NT2/D1 (cell line): ENCODE measurements around the gene PYM1.

ENCODE experiments used
- DNase-seq: peaks from one replicate; pipeline ENCODE4 v3.0.0-alpha.2; 2011; ENCODE audit warnings: low read depth, low spot score
- H3K27me3 ChIP-seq: 2 replicates; pipeline ENCODE4 v1.6.0; 2011; ENCODE audit warnings: mild to moderate bottlenecking; ENCODE audit not compliant: insufficient read length, insufficient read depth
- H3K36me3 ChIP-seq: 2 replicates; pipeline ENCODE4 v1.6.1; 2011; ENCODE audit warnings: mild to moderate bottlenecking, low read length, mixed read lengths; ENCODE audit not compliant: insufficient read depth, insufficient read length
- H3K4me1 ChIP-seq: 2 replicates; pipeline ENCODE4 v1.5.1; 2011; ENCODE audit not compliant: insufficient read depth, insufficient read length
- H3K4me3 ChIP-seq: 2 replicates; pipeline ENCODE4 v1.5.1; 2011; ENCODE audit warnings: low read depth; ENCODE audit not compliant: insufficient read length
- H3K9ac ChIP-seq: 2 replicates; pipeline ENCODE4 v1.6.0; 2011; ENCODE audit warnings: low read depth; ENCODE audit not compliant: insufficient read length
- H3K9me3 ChIP-seq: 2 replicates; pipeline ENCODE4 v1.5.1; 2011; ENCODE audit warnings: mild to moderate bottlenecking, low read length; ENCODE audit not compliant: insufficient read depth
- SUZ12 ChIP-seq: IDR thresholded peaks from 2 replicates; pipeline ENCODE4 v1.6.1; 2011; ENCODE audit not compliant: insufficient read length, insufficient read depth; ENCODE audit errors: extremely low read depth
- YY1 ChIP-seq: IDR thresholded peaks from 2 replicates; pipeline ENCODE4 v1.6.1; 2011; ENCODE audit not compliant: insufficient read length, insufficient read depth
- ZNF274 ChIP-seq: IDR thresholded peaks from 2 replicates; pipeline ENCODE4 v1.6.1; 2011; ENCODE audit warnings: mild to moderate bottlenecking, low read depth, low read length

The PYM1 gene

GRCh38 chr12:55955800-55956508, 28.3 kb upstream of the PYM1 start:
- Histone ChIP-seq H3K4me1 (peaks cover 3% of the 10 kb centered on the region), H3K9me3 (no peaks in the 10 kb centered on the region)
- DNase-seq: no peak

DNA sequence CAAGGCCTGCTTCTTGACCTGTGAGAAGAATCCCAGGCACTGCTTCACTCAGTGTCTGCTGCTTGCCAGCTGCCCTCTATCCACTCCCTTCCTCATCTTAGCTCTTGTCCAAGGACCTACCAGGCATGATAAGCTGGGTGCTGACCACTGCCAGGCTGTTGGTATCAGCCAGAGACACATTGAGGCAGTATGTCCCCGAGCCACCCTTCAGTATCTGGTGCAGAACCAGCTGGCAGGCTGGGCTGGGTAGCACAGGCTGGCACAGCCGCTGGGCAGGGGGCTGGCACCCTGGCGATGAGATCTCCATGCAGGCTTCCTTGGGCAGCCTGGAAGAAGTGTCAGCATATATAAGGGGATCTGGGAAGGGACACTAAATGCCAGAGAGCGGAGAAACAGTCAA, 27.6 kb upstream of the PYM1 start:
- Histone ChIP-seq H3K36me3 (peaks cover 57% of the 10 kb centered on the region), H3K4me3 (no peak overlapping the region), H3K9me3 (no peaks in the 10 kb centered on the region), H3K9ac (no peak overlapping the region), H3K4me1 (peaks cover 3% of the 10 kb centered on the region), H3K27me3 (no peaks in the 10 kb centered on the region)
- TF ChIP-seq SUZ12: no peak
- TF ChIP-seq ZNF274: no peak
- no peak for DNase-seq

More at GRCh38 chr12:55955800-55956508, 28.3 kb upstream of the PYM1 start:
- Histone ChIP-seq H3K27me3 (no peaks in the 10 kb centered on the region), H3K9ac (no peak overlapping the region), H3K36me3 (peaks cover 57% of the 10 kb centered on the region), H3K4me3 (no peak overlapping the region)
- TF ChIP-seq SUZ12 (no peak), ZNF274 (no peak), YY1 (no peak)

DNA sequence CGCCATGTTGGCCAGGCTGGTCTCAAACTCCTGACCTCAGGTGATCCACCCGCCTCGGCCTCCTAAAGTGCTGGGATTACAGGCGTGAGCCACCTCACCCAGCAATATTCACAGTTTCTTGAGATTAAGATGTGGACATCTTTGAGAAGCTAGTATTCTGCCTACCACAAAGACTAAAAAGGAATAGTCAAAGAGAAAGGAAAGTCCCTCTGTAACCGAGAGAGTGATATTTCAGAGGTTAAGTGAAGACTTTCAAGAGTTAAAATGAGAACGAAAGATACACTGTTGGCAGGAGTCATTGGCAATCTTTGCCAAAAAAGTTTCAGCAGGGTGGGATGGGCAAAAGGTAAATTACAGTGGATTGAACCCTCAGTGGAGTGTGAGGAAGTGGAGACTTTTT, 18.9 kb upstream of the PYM1 start:
- H3K9me3 ChIP-seq: no peaks in the 10 kb centered on the region
- H3K27me3 ChIP-seq: no peaks in the 10 kb centered on the region
- TF ChIP-seq SUZ12 (no peak), ZNF274 (no peak), YY1 (no peak)
- H3K9ac ChIP-seq: no peak overlapping the region
- no peak overlapping the region for H3K4me3 ChIP-seq
- H3K4me1 ChIP-seq: no peaks in the 10 kb centered on the region
- no peak for DNase-seq
- H3K36me3 ChIP-seq: peaks cover 35% of the 10 kb centered on the region

DNA sequence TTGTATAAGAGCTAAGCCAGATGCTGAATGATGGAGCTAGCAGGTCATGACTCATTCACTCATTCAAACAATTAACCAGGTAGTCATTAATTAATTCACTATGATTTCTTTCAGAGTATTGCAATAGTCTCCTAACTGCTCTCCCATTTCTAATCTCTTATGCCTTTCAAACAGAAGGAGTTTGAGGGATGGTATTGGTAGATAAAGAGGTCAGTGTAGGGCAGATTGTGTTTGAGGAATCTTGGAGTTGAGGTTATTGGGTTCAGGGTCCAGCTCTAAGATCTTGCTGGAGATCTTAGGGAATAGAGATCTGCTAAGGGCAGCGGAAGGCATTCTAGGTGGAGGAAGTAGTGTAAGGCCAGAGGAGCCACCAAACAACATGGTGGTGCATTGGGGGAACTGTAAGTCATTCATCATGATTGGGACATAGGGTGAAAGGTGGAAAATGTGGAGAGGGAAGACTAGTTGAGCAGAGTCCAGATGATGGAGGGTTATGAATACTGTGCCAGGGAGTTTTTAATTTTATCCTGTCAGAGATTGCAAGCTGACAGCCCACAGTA, 15.0 kb upstream of the PYM1 start:
- H3K9ac ChIP-seq: no peak overlapping the region
- peaks cover 56% of the 10 kb centered on the region for H3K36me3 ChIP-seq
- H3K27me3 ChIP-seq: peaks cover 7% of the 10 kb centered on the region
- peaks cover 6% of the 10 kb centered on the region for H3K4me1 ChIP-seq
- DNase-seq: no peak
- H3K4me3 ChIP-seq: no peak overlapping the region
- TF ChIP-seq YY1: no peak
- no peaks in the 10 kb centered on the region for H3K9me3 ChIP-seq

DNA sequence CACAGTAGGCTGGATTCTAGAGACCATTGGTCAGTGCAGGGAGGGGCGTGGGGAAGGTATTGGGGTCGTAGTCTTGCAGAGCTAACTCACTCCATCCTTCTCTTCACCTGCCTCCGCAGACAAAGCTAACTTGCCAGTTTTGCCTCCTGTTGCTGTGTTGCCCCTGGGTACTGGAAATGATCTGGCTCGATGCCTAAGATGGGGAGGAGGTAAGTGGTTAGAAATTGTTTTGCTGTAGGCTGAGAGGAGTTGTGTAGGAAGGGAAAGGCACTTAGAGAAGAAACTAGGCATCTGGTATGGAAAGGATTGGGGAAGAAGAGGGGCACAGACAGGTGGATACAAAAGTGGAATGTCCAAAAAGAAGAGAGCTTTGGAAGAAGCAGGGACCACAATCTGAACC, 14.4 kb upstream of the PYM1 start:
- H3K9me3 ChIP-seq: no peaks in the 10 kb centered on the region
- no peak overlapping the region for H3K9ac ChIP-seq
- H3K36me3 ChIP-seq: peaks cover 61% of the 10 kb centered on the region
- TF ChIP-seq SUZ12: no peak
- no peak for TF ChIP-seq ZNF274
- TF ChIP-seq YY1: no peak
- no peak for DNase-seq
- H3K4me1 ChIP-seq: peaks cover 6% of the 10 kb centered on the region
- no peak overlapping the region for H3K4me3 ChIP-seq
- H3K27me3 ChIP-seq: peaks cover 7% of the 10 kb centered on the region

DNA sequence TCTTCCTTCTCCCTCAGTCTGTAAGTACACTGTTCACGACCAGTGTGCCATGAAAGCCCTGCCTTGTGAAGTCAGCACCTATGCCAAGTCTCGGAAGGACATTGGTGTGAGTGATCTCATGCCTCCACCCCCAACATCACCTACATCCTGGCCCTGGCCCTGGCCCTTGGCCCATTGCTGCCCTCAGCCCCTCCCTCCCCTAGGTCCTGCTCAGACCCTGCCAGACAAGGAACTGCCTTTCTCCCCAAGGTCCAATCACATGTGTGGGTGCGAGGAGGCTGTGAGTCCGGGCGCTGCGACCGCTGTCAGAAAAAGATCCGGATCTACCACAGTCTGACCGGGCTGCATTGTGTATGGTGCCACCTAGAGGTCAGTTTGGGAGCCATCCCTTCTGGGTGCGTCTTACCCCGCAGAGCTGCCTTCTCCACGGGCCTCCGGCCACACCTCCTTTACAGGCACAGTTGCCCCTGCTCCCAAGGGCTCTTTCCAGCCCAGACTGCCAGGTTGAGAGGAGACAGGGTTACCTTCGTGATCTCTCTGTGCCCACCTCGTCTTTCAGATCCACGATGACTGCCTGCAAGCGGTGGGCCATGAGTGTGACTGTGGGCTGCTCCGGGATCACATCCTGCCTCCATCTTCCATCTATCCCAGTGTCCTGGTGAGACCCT, 12.5 kb upstream of the PYM1 start:
- Histone ChIP-seq H3K36me3 (peaks cover 63% of the 10 kb centered on the region), H3K4me1 (peaks cover 6% of the 10 kb centered on the region), H3K9ac (peak overlapping the region; percentile 57), H3K9me3 (no peaks in the 10 kb centered on the region), H3K27me3 (peaks cover 7% of the 10 kb centered on the region), H3K4me3 (no peak overlapping the region)
- DNase-seq: peak; percentile 71
- TF ChIP-seq ZNF274: no peak
- no peak for TF ChIP-seq SUZ12
- TF ChIP-seq YY1: no peak

DNA sequence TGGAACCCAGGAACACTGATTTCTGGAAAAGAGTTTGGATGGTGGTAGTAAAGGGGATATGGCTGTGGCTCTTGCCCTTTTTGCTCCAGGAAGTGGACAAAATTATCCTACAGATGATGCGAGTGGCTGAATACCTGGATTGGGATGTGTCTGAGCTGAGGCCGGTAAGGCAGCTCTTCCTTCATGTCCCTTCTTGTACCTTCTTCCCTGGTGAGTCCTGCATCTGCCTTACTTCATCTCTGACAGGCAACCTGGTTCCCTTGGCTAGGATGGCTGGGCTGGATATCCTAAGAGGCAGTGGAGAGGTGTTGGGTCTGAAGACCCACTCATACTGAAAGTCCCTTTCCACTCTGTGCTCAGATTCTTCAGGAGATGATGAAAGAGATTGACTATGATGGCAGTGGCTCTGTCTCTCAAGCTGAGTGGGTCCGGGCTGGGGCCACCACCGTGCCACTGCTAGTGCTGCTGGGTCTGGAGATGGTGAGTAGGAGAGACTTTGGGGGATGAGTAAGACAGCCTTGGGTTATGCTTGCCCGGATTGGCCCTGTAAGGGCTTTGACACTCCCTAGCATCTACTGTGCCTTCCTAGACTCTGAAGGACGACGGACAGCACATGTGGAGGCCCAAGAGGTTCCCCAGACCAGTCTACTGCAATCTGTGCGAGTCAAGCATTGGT, 11.3 kb upstream of the PYM1 start:
- Histone ChIP-seq H3K9ac (no peak overlapping the region), H3K4me3 (no peak overlapping the region), H3K4me1 (peaks cover 6% of the 10 kb centered on the region), H3K36me3 (peaks cover 61% of the 10 kb centered on the region), H3K9me3 (no peaks in the 10 kb centered on the region), H3K27me3 (peaks cover 12% of the 10 kb centered on the region)
- DNase-seq: no peak
- no peak for TF ChIP-seq YY1
- no peak for TF ChIP-seq ZNF274
- no peak for TF ChIP-seq SUZ12
